IgD-negative memory B cell (primary cell): Measurements from ENCODE around the gene JMY. TPM values are rescaled to one million over a fixed set of nuclear protein-coding genes. Genes with fewer than 3 reads are reported as not detected.

Source experiments
- polyA plus RNA-seq: library from polyadenylated mRNA; unstranded; fragments of 300-500 nt; fragmentation: Illumina TruSeq; gene quantifications from one replicate; pipeline ENCODE4 v1.2.3, GENCODE V29; 2021

Gene JMY
- polyA plus RNA-seq, 1 donor from 2014 or later = 4.6 TPM

Other genes with a start within 250 kb of the JMY start
- 0.70 TPM for gene DMGDH, start 166.5 kb upstream of the JMY start, polyA plus RNA-seq
- not detected for gene BHMT2, start 166.4 kb upstream of the JMY start, polyA plus RNA-seq
- gene BHMT, start 124.3 kb upstream of the JMY start, polyA plus RNA-seq = not detected